Natural killer cell (primary cell): ENCODE results near the gene HILPDA. TPM values are rescaled to one million over a fixed set of nuclear protein-coding genes. Genes with fewer than 3 reads are reported as not detected.

Source experiments
- ATAC-seq, 3 donors: fragments of 150-1000 bp in 2 of 3; fragments of 200-7000 bp in 1 of 3; cut with Tn5 transposase; 1 replicate in 1 of 3; 2 replicates in 2 of 3; pipeline ENCODE4 v1.10.0; 2021; ENCODE audit warnings: mild to moderate bottlenecking in 2 of 3, moderate library complexity in 2 of 3
- DNase-seq, 2 donors: peaks; one replicate each; pipeline versions ENCODE4 v3.0.0 to v3.0.0-alpha.2; 2013 to 2021; ENCODE audit warnings: mixed read lengths in 1 of 2
- H3K27ac ChIP-seq: one replicate; pipeline ENCODE4 v1.5.1; 2013; ENCODE audit warnings: mild to moderate bottlenecking, low read length
- H3K27me3 ChIP-seq: one replicate; pipeline ENCODE4 v1.6.1; 2013; ENCODE audit warnings: low read length; ENCODE audit not compliant: control insufficient read depth, insufficient read depth
- H3K36me3 ChIP-seq: one replicate; pipeline ENCODE4 v1.6.1; 2013; ENCODE audit warnings: low read length; ENCODE audit not compliant: control insufficient read depth, insufficient read depth
- H3K4me1 ChIP-seq: one replicate; pipeline ENCODE4 v1.6.1; 2013; ENCODE audit warnings: low read length; ENCODE audit not compliant: control insufficient read depth, insufficient read depth
- H3K4me3 ChIP-seq: one replicate; pipeline ENCODE4 v1.5.1; 2013; ENCODE audit warnings: low read length
- H3K9me3 ChIP-seq: one replicate; pipeline ENCODE4 v1.6.1; 2013; ENCODE audit warnings: low read length; ENCODE audit not compliant: control insufficient read depth, insufficient read depth
- H3K27ac Mint-ChIP-seq, 2 donors: one replicate each; pipeline ENCODE4 v1.8.0; 2022; ENCODE audit warnings: mild to moderate bottlenecking in 2 of 2, mixed read lengths in 2 of 2, moderate library complexity in 1 of 2
- H3K27me3 Mint-ChIP-seq, 2 donors: one replicate each; pipeline ENCODE4 v1.8.0; 2022; ENCODE audit warnings: low read depth in 2 of 2, mixed read lengths in 2 of 2
- H3K36me3 Mint-ChIP-seq: one replicate; pipeline ENCODE4 v1.8.0; 2022; ENCODE audit warnings: mixed read lengths
- H3K4me1 Mint-ChIP-seq, 2 donors: one replicate each; pipeline ENCODE4 v1.8.0; 2022; ENCODE audit warnings: mixed read lengths in 2 of 2
- H3K4me3 Mint-ChIP-seq: one replicate; pipeline ENCODE4 v1.8.0; 2022; ENCODE audit warnings: mild to moderate bottlenecking, moderate library complexity, mixed read lengths
- H3K9me3 Mint-ChIP-seq, 2 donors: one replicate each; pipeline ENCODE4 v1.8.0; 2022; ENCODE audit warnings: mixed read lengths in 2 of 2
- CTCF ChIP-seq: fragments of 200-600 bp; IDR thresholded peaks from one replicate; pipeline ENCODE4 v1.8.0; 2022; ENCODE audit warnings: antibody characterized with exemption
- WGBS: methylation state at CpG from one replicate; pipeline ENCODE4 v1.1.7; 2013; ENCODE audit warnings: missing lambda C conversion rate; ENCODE audit not compliant: insufficient coverage; 5-methylcytosine and 5-hydroxymethylcytosine counted together
- intact Hi-C: fragments of 100-400 bp; cut with micrococcal nuclease; formaldehyde crosslinking; loops from one replicate; pipeline ENCODE4 v1.14.2; 2022
- total RNA-seq, 4 donors: library from RNA; stranded (reverse); fragments of 120-200 nt in 1 of 4; gene quantifications; one replicate each; pipeline versions ENCODE4 v1.2.3 to v1.2.4, GENCODE V29; 2013 to 2022

Gene HILPDA
- total RNA-seq, 3 donors from 2014 or later (not counting 1 experiment from before 2014, with no cell fraction given) = 1.9 to 5.1 (median 2.3) TPM

DNA sequence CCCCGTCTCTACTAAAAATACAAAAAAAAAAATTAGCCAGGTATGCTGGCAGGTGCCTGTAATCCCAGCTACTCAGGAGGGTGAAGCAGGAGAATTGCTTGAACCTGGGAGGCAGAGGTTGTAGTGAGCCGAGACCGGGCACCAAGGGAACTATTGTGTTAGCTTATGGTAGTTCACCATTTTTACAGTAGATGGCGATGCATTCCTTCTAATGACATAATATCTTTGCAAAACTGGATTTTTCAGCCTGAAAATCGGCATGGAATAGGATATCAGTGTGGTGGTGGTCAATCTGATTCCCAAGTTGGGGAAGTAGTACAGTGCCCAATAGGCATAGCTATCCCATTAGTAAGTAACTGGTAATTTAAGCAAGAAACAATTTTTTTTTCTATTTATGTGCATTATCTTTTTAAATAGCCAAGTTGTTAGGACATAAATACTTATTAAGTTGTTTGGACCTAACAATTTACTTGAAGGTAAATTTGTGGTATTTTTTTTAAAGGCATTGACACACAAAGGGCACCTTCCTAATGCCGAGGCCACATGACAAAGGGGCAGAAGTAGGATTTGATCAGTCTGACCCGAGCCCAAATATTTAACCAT, 28.3 kb upstream of the HILPDA start:
- Mint-ChIP-seq H3K36me3 (no peaks in the 10 kb centered on the region), H3K4me3 (no peak overlapping the region), H3K27me3 (peaks cover 7 to 15% of the 10 kb centered on the region in 2 donors), H3K9me3 (no peaks in the 10 kb centered on the region), H3K27ac (no peak overlapping the region), H3K4me1 (peaks cover 14 to 19% of the 10 kb centered on the region in 2 donors)
- Histone ChIP-seq H3K9me3 (no peaks in the 10 kb centered on the region), H3K4me1 (peaks cover 15% of the 10 kb centered on the region), H3K27me3 (peaks cover 2% of the 10 kb centered on the region), H3K4me3 (no peak overlapping the region), H3K27ac (no peak overlapping the region), H3K36me3 (no peaks in the 10 kb centered on the region)
- WGBS = 28% methylated on average over 6 of the region's 7 CpGs
- ATAC-seq (peak; percentile 28 to 51 (median 36)), DNase-seq (peak in 1 of 2 donors; percentile 80)
- peak; percentile 88 for TF ChIP-seq CTCF
- intact Hi-C loops = loop anchor here (1.0 to 2.0 kb wide), 2 partner anchors 32 to 455 kb away; no protein-coding TSS in a partner anchor

DNA sequence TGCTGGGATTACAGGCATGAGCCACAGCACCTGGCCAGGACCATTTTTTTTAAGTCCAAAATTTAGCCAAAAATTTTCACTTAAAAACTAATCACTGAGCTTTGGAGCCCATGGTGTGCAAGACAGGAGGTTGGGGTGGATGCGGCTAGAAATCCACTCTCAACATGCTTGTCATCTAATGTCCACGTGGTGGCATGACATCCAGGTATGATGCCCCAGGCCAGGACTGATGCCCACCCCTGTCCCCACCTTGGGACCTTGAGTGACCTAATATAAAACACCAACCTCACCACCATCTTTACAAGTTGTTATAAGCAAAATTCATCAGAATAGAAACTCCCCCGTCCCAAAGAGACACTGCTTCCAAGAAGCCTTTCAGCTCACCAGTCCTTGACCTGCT, 25.5 kb upstream of the HILPDA start:
- Histone ChIP-seq H3K9me3 (no peaks in the 10 kb centered on the region), H3K27ac (no peak overlapping the region), H3K4me3 (no peak overlapping the region), H3K27me3 (peaks cover 2% of the 10 kb centered on the region), H3K36me3 (no peaks in the 10 kb centered on the region), H3K4me1 (no peaks in the 10 kb centered on the region)
- no peak for TF ChIP-seq CTCF
- WGBS = 87% methylated on average over 3 of the region's 3 CpGs
- Mint-ChIP-seq H3K4me1 (no peaks in the 10 kb centered on the region), H3K27ac (no peak overlapping the region), H3K9me3 (no peaks in the 10 kb centered on the region), H3K36me3 (no peaks in the 10 kb centered on the region), H3K27me3 (peaks cover 14 to 23% of the 10 kb centered on the region in 2 donors), H3K4me3 (no peak overlapping the region)
- ATAC-seq = no peak
- DNase-seq = no peak
- intact Hi-C loops = no loop called here

GRCh38 chr7:128431221-128431620, 24.5 kb upstream of the HILPDA start:
- no peaks in the 10 kb centered on the region for H3K36me3 Mint-ChIP-seq
- H3K9me3 Mint-ChIP-seq = no peaks in the 10 kb centered on the region
- H3K27me3 ChIP-seq = peaks cover 2% of the 10 kb centered on the region
- no peaks in the 10 kb centered on the region for H3K4me1 ChIP-seq
- DNase-seq (no peak), ATAC-seq (no peak)
- peaks cover 18 to 23% of the 10 kb centered on the region in 2 donors for H3K27me3 Mint-ChIP-seq
- no peaks in the 10 kb centered on the region for H3K9me3 ChIP-seq
- H3K4me1 Mint-ChIP-seq = no peaks in the 10 kb centered on the region
- H3K27ac ChIP-seq = no peak overlapping the region
- no peak for TF ChIP-seq CTCF
- H3K36me3 ChIP-seq = no peaks in the 10 kb centered on the region
- no peak overlapping the region for H3K4me3 ChIP-seq
- no peak overlapping the region for H3K27ac Mint-ChIP-seq
- intact Hi-C loops = no loop called here
- no peak overlapping the region for H3K4me3 Mint-ChIP-seq
- 86% methylated on average over 5 of the region's 6 CpGs for WGBS

DNA sequence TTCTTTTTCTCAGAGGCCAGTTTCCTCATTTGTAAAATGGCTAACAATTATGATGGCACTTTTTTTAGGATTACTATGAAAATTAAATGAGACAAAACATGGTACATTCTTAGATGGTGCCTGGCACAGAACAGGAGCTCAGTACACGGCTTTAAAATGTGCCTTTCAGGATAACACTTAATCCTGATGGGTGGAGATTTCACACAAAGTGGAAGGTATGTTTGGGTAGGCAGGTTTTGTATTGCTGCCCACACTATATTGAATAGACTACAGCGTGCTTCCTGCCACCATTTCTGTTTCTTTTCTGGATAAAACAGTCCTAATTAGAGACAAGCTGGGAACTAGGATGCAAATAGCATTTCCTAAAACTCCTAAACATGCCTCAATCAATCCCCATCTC, 23.9 kb upstream of the HILPDA start:
- no peaks in the 10 kb centered on the region for H3K9me3 ChIP-seq
- no peak overlapping the region for H3K27ac ChIP-seq
- H3K27me3 ChIP-seq = peaks cover 2% of the 10 kb centered on the region
- Mint-ChIP-seq H3K4me1 (no peaks in the 10 kb centered on the region), H3K27me3 (peaks cover 18 to 23% of the 10 kb centered on the region in 2 donors), H3K27ac (no peak overlapping the region), H3K9me3 (no peaks in the 10 kb centered on the region), H3K4me3 (no peak overlapping the region), H3K36me3 (no peaks in the 10 kb centered on the region)
- intact Hi-C loops = no loop called here
- no peaks in the 10 kb centered on the region for H3K4me1 ChIP-seq
- no peak for DNase-seq
- 88% methylated on average over 2 of the region's 2 CpGs for WGBS
- no peak for TF ChIP-seq CTCF
- no peaks in the 10 kb centered on the region for H3K36me3 ChIP-seq
- ATAC-seq = no peak
- no peak overlapping the region for H3K4me3 ChIP-seq
